DND-41 (cell line): ENCODE measurements around the gene STOX1.
"Not testable (repeated sequence)": the region's sequence is repeated elsewhere in the genome, so short reads cannot be mapped to it uniquely, and the experiment has no call there.

Experiments used
- ATAC-seq: fragments of 200-7000 bp; cut with Tn5 transposase; 3 replicates; pipeline ENCODE4 v1.9.1; 2021; ENCODE audit warnings: low read depth; ENCODE audit not compliant: insufficient read depth
- DNase-seq: peaks from one replicate; pipeline ENCODE4 v3.0.0-alpha.2; 2020
- H2AFZ ChIP-seq: 2 replicates; pipeline ENCODE4 v1.6.0; 2012; ENCODE audit warnings: low read depth, low read length
- H3K27ac ChIP-seq: 2 replicates; pipeline ENCODE4 v1.5.1; 2012; ENCODE audit warnings: low read length, inconsistent platforms
- H3K27me3 ChIP-seq: fragments of 200-600 bp; sonication (generic); 2 replicates; pipeline ENCODE4 v1.6.0; 2012; ENCODE audit warnings: low read length, mild to moderate bottlenecking, inconsistent platforms; ENCODE audit not compliant: insufficient read depth, poor library complexity
- H3K36me3 ChIP-seq: 2 replicates; pipeline ENCODE4 v1.5.1; 2012; ENCODE audit warnings: low read length, inconsistent platforms; ENCODE audit not compliant: insufficient read depth
- H3K4me1 ChIP-seq: 2 replicates; pipeline ENCODE4 v1.5.1; 2012; ENCODE audit warnings: mild to moderate bottlenecking, low read length; ENCODE audit not compliant: insufficient read depth
- H3K4me2 ChIP-seq: 2 replicates; pipeline ENCODE4 v1.6.0; 2012; ENCODE audit warnings: mild to moderate bottlenecking, moderate library complexity, low read length, inconsistent platforms; ENCODE audit not compliant: insufficient read depth
- H3K4me3 ChIP-seq, 2 experiments: fragments of 200-600 bp in 1 of 2; shearing (Covaris generic) in 1 of 2; 2 replicates each; pipeline ENCODE4 v1.5.1; 2012 to 2016; ENCODE audit warnings: inconsistent platforms in 2 of 2, low read length in 2 of 2, mild to moderate bottlenecking in 2 of 2, low read depth in 1 of 2, moderate library complexity in 1 of 2
- H3K79me2 ChIP-seq: 2 replicates; pipeline ENCODE4 v1.6.0; 2012; ENCODE audit warnings: low read length, inconsistent platforms; ENCODE audit not compliant: insufficient read depth
- H3K9ac ChIP-seq: 2 replicates; pipeline ENCODE4 v1.6.0; 2012; ENCODE audit warnings: low read depth, mild to moderate bottlenecking, inconsistent platforms, low read length, moderate library complexity
- H3K9me3 ChIP-seq: 2 replicates; pipeline ENCODE4 v1.5.1; 2012; ENCODE audit warnings: low read length, moderate library complexity, mild to moderate bottlenecking, inconsistent platforms; ENCODE audit not compliant: insufficient read depth, severe bottlenecking
- H4K20me1 ChIP-seq: 2 replicates; pipeline ENCODE4 v1.6.0; 2012; ENCODE audit warnings: low read length; ENCODE audit not compliant: insufficient read depth
- EZH2 ChIP-seq: IDR thresholded peaks from 3 replicates; pipeline ENCODE4 v1.6.1; 2012; ENCODE audit warnings: borderline replicate concordance, low read depth, mild to moderate bottlenecking, moderate library complexity, low read length, inconsistent platforms; ENCODE audit not compliant: severe bottlenecking
- TF ChIP-seq, protein P1 (sequence below): IDR thresholded peaks from 2 replicates; pipeline ENCODE4 v1.5.1; 2012; ENCODE audit warnings: borderline replicate concordance, low read length, moderate library complexity, mild to moderate bottlenecking; ENCODE audit not compliant: poor library complexity, severe bottlenecking; ENCODE audit errors: extremely low read depth

The STOX1 gene

DNA sequence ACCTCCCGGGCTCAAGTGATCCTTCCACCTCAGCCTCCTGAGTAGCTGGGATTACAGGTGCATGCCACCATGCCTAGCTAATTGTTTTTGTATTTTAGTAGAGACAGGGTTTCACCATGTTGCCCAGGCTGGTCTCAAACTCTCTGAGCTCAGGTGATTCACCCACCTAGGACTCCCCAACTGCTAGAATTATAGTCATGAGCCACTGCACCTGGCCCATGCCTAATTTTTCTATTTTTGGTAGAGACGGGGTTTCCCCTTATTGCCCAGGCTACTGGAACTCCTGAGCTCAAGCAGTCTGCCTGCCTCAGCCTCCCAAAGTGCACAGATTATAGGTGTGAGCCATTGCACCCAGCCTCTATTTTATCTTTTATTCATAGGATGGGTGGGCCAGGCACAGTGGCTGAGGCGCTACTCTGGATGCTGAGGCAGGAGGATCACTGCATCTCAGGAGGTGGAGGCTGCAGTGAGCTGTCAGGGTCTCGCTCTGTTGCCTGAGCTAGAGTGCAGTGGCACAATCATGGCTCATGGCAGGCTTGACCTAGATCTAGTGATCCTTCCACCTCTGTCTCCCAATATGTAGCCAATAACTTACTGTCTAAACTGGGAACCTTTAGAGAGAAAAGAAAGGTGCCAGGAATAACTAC lies 31.3 kb upstream of the STOX1 start:
- Histone ChIP-seq H2AFZ (no peak overlapping the region), H4K20me1 (no peaks in the 10 kb centered on the region), H3K4me1 (no peaks in the 10 kb centered on the region), H3K27me3 (no peaks in the 10 kb centered on the region), H3K4me2 (no peak overlapping the region), H3K27ac (no peak overlapping the region), H3K36me3 (peaks cover 65% of the 10 kb centered on the region), H3K9me3 (no peaks in the 10 kb centered on the region), H3K79me2 (no peaks in the 10 kb centered on the region), H3K9ac (no peak overlapping the region), H3K4me3 (no peak overlapping the region)
- TF ChIP-seq, protein P1, sequence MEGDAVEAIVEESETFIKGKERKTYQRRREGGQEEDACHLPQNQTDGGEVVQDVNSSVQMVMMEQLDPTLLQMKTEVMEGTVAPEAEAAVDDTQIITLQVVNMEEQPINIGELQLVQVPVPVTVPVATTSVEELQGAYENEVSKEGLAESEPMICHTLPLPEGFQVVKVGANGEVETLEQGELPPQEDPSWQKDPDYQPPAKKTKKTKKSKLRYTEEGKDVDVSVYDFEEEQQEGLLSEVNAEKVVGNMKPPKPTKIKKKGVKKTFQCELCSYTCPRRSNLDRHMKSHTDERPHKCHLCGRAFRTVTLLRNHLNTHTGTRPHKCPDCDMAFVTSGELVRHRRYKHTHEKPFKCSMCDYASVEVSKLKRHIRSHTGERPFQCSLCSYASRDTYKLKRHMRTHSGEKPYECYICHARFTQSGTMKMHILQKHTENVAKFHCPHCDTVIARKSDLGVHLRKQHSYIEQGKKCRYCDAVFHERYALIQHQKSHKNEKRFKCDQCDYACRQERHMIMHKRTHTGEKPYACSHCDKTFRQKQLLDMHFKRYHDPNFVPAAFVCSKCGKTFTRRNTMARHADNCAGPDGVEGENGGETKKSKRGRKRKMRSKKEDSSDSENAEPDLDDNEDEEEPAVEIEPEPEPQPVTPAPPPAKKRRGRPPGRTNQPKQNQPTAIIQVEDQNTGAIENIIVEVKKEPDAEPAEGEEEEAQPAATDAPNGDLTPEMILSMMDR, result no peak
- no peak for TF ChIP-seq EZH2
- DNase-seq (no peak), ATAC-seq (no peak)

DNA sequence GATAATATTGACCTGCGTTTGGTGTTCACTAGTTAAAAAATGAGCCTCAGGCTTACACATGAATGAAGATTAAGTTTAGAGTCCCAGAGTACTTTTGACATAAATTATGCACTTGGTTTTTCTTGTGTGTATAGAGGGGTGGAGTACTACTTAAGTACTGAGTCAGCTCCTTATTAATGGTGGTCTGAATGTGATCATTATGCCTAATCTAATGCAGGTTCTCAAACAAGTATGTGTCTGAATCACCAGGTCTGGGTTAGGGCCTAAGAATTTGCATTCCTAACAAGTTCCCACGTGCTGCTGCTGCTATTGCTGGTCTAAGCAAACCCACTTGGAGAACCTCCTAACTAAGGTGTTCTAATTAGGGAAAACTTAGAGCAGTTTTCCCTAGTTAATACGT lies 30.7 kb upstream of the STOX1 start:
- Histone ChIP-seq H3K4me3 (no peak overlapping the region), H3K9ac (no peak overlapping the region), H3K4me2 (no peak overlapping the region), H3K36me3 (peaks cover 60% of the 10 kb centered on the region), H3K27me3 (no peaks in the 10 kb centered on the region), H3K79me2 (no peaks in the 10 kb centered on the region), H4K20me1 (no peaks in the 10 kb centered on the region), H2AFZ (no peak overlapping the region), H3K9me3 (no peaks in the 10 kb centered on the region), H3K4me1 (no peaks in the 10 kb centered on the region), H3K27ac (no peak overlapping the region)
- no peak for TF ChIP-seq EZH2
- DNase-seq (no peak), ATAC-seq (no peak)

DNA sequence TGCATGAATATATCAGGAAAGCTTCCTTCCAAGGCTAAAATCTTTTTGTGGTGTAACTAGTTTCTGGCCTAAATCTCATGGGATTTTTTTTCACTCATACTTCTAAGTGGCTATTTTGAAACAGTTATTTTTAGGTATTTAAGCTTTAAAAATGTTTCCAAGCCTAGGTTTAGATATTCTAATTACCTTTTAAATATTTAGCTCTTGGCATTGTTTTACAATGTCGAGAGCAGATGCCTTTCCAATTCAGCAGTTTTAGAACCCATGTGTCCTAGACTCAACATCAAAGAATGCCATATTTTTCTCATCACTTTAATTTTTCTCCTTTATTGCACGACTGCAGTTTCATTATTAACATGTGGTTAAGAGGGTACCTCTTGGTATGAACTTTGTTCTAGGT lies 27.1 kb upstream of the STOX1 start:
- Histone ChIP-seq H3K4me2 (no peak overlapping the region), H3K9me3 (no peaks in the 10 kb centered on the region), H2AFZ (no peak overlapping the region), H3K36me3 (peaks cover 26% of the 10 kb centered on the region), H4K20me1 (no peaks in the 10 kb centered on the region), H3K27me3 (no peaks in the 10 kb centered on the region), H3K27ac (no peak overlapping the region), H3K79me2 (no peaks in the 10 kb centered on the region), H3K9ac (no peak overlapping the region), H3K4me3 (no peak overlapping the region), H3K4me1 (no peaks in the 10 kb centered on the region)
- ATAC-seq (no peak), DNase-seq (no peak)
- TF ChIP-seq EZH2, result no peak
- TF ChIP-seq, protein P1, result no peak

DNA sequence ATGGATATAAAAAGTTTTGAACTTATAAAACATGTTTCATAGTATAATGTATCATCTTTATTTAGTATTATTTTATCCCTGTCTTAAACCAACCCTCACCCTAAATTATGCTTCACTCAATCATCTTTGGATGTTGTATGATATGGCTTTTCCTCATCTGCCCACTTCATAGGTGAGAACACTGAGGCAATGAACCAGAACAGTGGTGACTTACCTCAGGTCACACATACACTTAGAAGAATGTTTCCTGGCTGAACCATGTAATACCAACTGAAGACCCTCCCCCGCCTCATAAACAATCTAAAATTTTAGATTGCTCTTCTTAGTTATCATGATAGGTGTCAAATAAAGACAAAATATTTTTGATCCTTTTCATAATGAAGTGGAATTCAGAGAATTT lies 22.6 kb upstream of the STOX1 start:
- H3K9ac ChIP-seq, result no peak overlapping the region
- H3K27ac ChIP-seq, result no peak overlapping the region
- DNase-seq, result no peak
- H2AFZ ChIP-seq, result no peak overlapping the region
- ATAC-seq, result no peak
- TF ChIP-seq, protein P1, result no peak
- H3K79me2 ChIP-seq, result no peaks in the 10 kb centered on the region
- H3K4me2 ChIP-seq, result no peak overlapping the region
- H3K9me3 ChIP-seq, result no peaks in the 10 kb centered on the region
- no peaks in the 10 kb centered on the region for H3K27me3 ChIP-seq
- no peak overlapping the region for H3K4me3 ChIP-seq
- no peaks in the 10 kb centered on the region for H3K4me1 ChIP-seq
- no peaks in the 10 kb centered on the region for H3K36me3 ChIP-seq
- no peaks in the 10 kb centered on the region for H4K20me1 ChIP-seq

GRCh38 chr10:68810830-68811229 lies 16.5 kb upstream of the STOX1 start:
- H3K36me3 ChIP-seq, H3K79me2 ChIP-seq, H2AFZ ChIP-seq, H3K4me1 ChIP-seq, DNase-seq, ATAC-seq, H3K9ac ChIP-seq, H3K4me3 ChIP-seq, H4K20me1 ChIP-seq, H3K27ac ChIP-seq, H3K4me2 ChIP-seq, H3K27me3 ChIP-seq, H3K9me3 ChIP-seq: not testable (repeated sequence)
